ENCODE measurements around the gene GFRA1.
A peak's percentile ranks its signal among the peaks of the same experiment; 100 is the strongest.

The GFRA1 gene

DNA sequence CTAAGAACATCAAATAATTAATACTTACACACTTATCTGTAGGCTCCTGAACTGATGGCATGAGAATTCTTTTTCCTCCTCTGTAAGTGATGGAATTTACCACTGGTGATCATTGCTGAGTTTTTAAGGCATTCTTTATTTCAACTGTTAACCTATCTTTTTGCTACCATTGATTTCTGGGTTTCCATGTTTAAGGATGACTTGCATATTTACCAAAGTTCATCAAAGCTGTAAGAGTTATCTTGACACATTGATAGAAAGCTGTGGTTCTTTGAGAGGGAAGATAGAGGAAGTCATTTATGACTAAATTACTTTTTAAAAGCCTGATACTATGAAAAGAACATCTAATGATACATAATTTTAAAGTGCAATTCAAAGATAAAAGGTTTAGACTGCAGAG is 19.5 kb upstream of the GFRA1 start:
- H3K4me1 ChIP-seq (ENCODE audit: control insufficient read depth, insufficient read depth, low read length), result no peaks in the 10 kb centered on the region
- H3K9ac ChIP-seq (ENCODE audit: low read length), result no peak overlapping the region
- H3K36me3 ChIP-seq (ENCODE audit: control insufficient read depth, insufficient read depth, low read length), result no peaks in the 10 kb centered on the region
- no peaks in the 10 kb centered on the region for H3K9me3 ChIP-seq (ENCODE audit: control insufficient read depth, low read length)
- no peak overlapping the region for H3K4me3 ChIP-seq (ENCODE audit: low read length)
- no peaks in the 10 kb centered on the region for H3K27me3 ChIP-seq (ENCODE audit: control insufficient read depth, insufficient read depth, low read length)

GRCh38 chr10:116289652-116290051 is 16.6 kb upstream of the GFRA1 start:
- H3K9ac ChIP-seq (ENCODE audit: low read length), result no peak overlapping the region
- H3K27me3 ChIP-seq (ENCODE audit: control insufficient read depth, insufficient read depth, low read length), result no peaks in the 10 kb centered on the region
- no peaks in the 10 kb centered on the region for H3K4me1 ChIP-seq (ENCODE audit: control insufficient read depth, insufficient read depth, low read length)
- H3K36me3 ChIP-seq (ENCODE audit: control insufficient read depth, insufficient read depth, low read length), result no peaks in the 10 kb centered on the region
- H3K9me3 ChIP-seq (ENCODE audit: control insufficient read depth, low read length), result no peaks in the 10 kb centered on the region
- no peak overlapping the region for H3K4me3 ChIP-seq (ENCODE audit: low read length)

GRCh38 chr10:116287906-116288501 is 15.0 kb upstream of the GFRA1 start:
- Histone ChIP-seq H3K36me3 (ENCODE audit: control insufficient read depth, insufficient read depth, low read length) (no peaks in the 10 kb centered on the region), H3K9ac (ENCODE audit: low read length) (no peak overlapping the region), H3K27me3 (ENCODE audit: control insufficient read depth, insufficient read depth, low read length) (no peaks in the 10 kb centered on the region), H3K4me1 (ENCODE audit: control insufficient read depth, insufficient read depth, low read length) (no peaks in the 10 kb centered on the region), H3K4me3 (ENCODE audit: low read length) (no peak overlapping the region), H3K9me3 (ENCODE audit: control insufficient read depth, low read length) (no peaks in the 10 kb centered on the region)

GRCh38 chr10:116286626-116287200 is 13.7 kb upstream of the GFRA1 start:
- H3K4me1 ChIP-seq (ENCODE audit: control insufficient read depth, insufficient read depth, low read length), result no peaks in the 10 kb centered on the region
- no peaks in the 10 kb centered on the region for H3K27me3 ChIP-seq (ENCODE audit: control insufficient read depth, insufficient read depth, low read length)

DNA sequence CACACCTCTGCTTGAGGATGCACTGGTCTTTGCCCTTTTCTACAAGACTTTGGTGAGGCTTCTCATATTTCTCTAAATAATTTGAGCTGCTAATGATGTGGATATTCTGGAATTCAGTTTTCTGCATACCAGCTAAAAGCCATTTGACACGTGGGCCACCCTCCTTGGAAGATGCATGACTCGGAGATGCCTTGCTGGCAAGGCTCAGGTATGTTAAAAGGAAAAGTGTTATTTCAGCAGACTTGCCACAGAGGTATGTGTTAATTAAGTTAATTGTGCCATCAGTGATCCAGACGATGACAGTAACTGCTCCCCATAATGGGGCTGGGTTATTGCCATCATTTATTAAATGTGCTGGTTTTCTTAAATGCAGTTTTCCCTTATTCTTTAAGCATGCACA is 8.8 kb upstream of the GFRA1 start:
- Histone ChIP-seq H3K9me3 (ENCODE audit: control insufficient read depth, low read length) (no peaks in the 10 kb centered on the region), H3K4me3 (ENCODE audit: low read length) (no peak overlapping the region), H3K27me3 (ENCODE audit: control insufficient read depth, insufficient read depth, low read length) (no peaks in the 10 kb centered on the region), H3K36me3 (ENCODE audit: control insufficient read depth, insufficient read depth, low read length) (no peaks in the 10 kb centered on the region), H3K9ac (ENCODE audit: low read length) (no peak overlapping the region), H3K4me1 (ENCODE audit: control insufficient read depth, insufficient read depth, low read length) (no peaks in the 10 kb centered on the region)

More at GRCh38 chr10:116286626-116287200, 13.7 kb upstream of the GFRA1 start:
- no peaks in the 10 kb centered on the region for H3K9me3 ChIP-seq (ENCODE audit: control insufficient read depth, low read length)
- no peak overlapping the region for H3K4me3 ChIP-seq (ENCODE audit: low read length)
- H3K9ac ChIP-seq (ENCODE audit: low read length), result no peak overlapping the region
- H3K36me3 ChIP-seq (ENCODE audit: control insufficient read depth, insufficient read depth, low read length), result no peaks in the 10 kb centered on the region

DNA sequence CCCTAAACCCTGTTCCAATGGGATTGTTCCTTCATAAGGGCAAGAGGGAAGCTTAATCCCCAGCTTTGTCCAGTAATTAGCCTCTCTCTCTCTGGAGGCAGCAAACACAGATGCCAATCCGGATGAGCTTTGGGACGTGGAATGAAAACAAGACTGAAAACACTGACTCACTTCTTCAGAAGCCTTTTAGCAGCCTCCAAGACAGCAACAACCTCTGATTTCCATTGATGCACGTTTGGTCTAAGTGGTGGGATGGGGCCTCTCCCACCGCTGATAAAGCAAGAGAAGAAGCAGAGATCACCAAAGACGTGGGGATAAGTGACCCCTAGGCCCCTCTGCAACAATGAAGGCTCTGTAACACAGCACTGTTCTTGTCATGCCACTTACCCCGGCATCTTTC is 5.8 kb upstream of the GFRA1 start:
- Histone ChIP-seq H3K27me3 (ENCODE audit: control insufficient read depth, insufficient read depth, low read length) (peaks cover 19% of the 10 kb centered on the region), H3K4me3 (ENCODE audit: low read length) (no peak overlapping the region), H3K36me3 (ENCODE audit: control insufficient read depth, insufficient read depth, low read length) (no peaks in the 10 kb centered on the region), H3K4me1 (ENCODE audit: control insufficient read depth, insufficient read depth, low read length) (peaks cover under 1% of the 10 kb centered on the region), H3K9me3 (ENCODE audit: control insufficient read depth, low read length) (no peaks in the 10 kb centered on the region), H3K9ac (ENCODE audit: low read length) (no peak overlapping the region)

DNA sequence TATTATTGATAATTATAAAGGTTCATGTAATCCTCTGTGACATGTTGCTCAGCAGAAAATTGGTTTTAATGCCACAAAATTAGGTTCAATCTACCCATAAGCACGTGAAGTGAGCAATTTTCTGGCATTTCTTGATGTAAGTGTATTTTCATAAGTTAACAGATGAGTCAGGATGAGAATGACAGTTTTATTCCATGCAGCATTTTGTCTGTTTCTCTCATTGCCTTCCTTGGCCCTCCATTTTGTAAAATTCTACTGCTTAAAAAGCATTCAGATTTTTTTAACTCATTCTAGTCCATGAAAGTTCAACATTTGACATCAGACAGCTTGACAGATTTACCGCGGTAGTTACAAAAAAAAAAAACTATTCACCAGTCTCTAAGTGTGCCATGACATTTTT is 4.0 kb upstream of the GFRA1 start:
- peaks cover 35% of the 10 kb centered on the region for H3K27me3 ChIP-seq (ENCODE audit: control insufficient read depth, insufficient read depth, low read length)
- no peak overlapping the region for H3K9ac ChIP-seq (ENCODE audit: low read length)
- H3K4me1 ChIP-seq (ENCODE audit: control insufficient read depth, insufficient read depth, low read length), result peaks cover 11% of the 10 kb centered on the region
- no peak overlapping the region for H3K4me3 ChIP-seq (ENCODE audit: low read length)
- no peaks in the 10 kb centered on the region for H3K9me3 ChIP-seq (ENCODE audit: control insufficient read depth, low read length)
- H3K36me3 ChIP-seq (ENCODE audit: control insufficient read depth, insufficient read depth, low read length), result no peaks in the 10 kb centered on the region

DNA sequence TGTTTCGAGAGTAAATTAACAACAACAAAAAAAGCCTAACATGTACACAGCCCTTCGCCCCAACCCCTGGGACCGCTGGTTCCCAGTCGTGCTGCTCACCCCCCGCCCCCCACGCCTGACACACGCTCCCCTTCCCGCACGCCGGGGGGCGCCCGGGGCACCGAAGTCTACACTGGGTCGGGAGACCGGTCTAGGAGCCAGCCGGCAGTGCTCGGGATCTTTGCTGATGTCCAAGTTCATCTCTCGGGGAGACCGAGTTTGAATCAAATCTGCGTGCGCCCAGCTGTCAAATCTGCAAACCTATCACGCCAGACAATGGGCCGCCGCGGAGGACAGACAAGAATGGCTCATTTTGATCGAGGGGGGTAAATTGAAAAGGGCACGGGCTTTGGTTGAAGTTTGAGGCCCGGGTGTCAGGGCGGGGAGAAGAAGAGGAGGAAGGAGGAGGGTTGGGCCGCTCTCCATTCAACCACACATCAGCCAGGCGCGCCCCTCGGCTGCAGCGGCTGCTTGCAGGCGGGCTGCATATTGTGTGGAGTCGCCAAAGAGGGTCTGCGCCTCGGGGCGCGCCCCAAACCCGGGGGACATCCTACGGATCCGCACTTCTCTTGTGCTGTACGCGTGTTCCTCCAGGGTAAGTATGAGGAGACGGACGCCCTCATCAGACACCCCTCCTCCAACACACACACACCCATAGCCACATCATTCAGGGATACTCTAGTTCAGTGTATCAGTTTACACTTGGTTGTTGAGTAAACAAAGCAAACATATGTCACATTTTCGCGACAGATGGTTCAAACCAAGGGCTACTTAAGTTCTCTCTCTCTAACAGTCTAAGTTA is 1.3 kb upstream of the GFRA1 start:
- Histone ChIP-seq H3K9me3 (ENCODE audit: control insufficient read depth, low read length) (no peaks in the 10 kb centered on the region), H3K4me1 (ENCODE audit: control insufficient read depth, insufficient read depth, low read length) (peaks cover 11% of the 10 kb centered on the region), H3K4me3 (ENCODE audit: low read length) (peak overlapping the region; percentile 31), H3K27me3 (ENCODE audit: control insufficient read depth, insufficient read depth, low read length) (peaks cover 57% of the 10 kb centered on the region), H3K9ac (ENCODE audit: low read length) (no peak overlapping the region), H3K36me3 (ENCODE audit: control insufficient read depth, insufficient read depth, low read length) (no peaks in the 10 kb centered on the region)

DNA sequence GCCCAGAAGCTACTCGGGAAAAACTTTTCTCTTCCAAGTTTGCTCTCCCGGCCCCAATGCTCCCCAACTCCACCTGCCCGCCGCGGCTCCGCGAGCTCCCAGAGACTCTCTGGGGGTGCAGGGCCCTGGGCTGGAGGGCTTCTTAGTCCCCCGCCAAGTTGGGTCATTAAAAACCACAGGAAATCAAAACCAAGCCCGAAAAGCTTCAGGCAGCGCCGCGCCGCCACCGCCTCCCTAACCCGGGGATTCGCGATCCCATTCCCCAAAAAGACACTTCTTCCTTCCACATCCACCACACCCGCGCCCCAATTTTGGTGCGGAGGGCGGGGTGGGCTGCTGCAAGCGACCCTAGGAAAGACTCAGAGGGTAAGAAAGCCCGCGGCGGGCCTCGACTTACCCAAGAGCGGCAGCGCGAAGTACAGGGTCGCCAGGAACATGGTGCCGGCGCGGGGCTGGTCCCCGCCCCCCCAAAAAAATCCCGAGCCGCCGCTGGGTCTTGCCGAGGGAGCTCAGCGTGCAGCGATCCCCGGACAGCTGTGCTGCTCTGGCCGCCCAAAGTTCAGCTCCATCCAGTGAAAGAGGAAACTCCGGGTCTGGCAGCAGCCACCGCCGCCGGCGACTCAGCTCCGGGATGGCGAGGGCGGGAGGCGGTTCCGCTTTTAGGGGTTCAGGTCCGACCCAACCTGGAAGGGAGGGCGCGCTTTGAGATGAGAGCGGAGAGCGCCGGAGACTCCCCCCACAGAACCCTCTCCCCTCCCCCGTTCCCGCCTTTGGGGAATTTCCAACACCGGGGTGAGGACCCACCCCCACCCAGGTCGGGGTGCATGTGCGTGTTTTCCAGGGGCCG is 1.2 kb downstream of the GFRA1 start:
- Histone ChIP-seq H3K36me3 (ENCODE audit: control insufficient read depth, insufficient read depth, low read length) (no peaks in the 10 kb centered on the region), H3K9ac (ENCODE audit: low read length) (peak overlapping the region; percentile 43), H3K4me1 (ENCODE audit: control insufficient read depth, insufficient read depth, low read length) (peaks cover 11% of the 10 kb centered on the region), H3K4me3 (ENCODE audit: low read length) (no peak overlapping the region), H3K9me3 (ENCODE audit: control insufficient read depth, low read length) (no peaks in the 10 kb centered on the region), H3K27me3 (ENCODE audit: control insufficient read depth, insufficient read depth, low read length) (peaks cover 57% of the 10 kb centered on the region)

- peaks cover 11% of the 10 kb centered on the region for H3K4me1 ChIP-seq (ENCODE audit: control insufficient read depth, insufficient read depth, low read length)
- no peak overlapping the region for H3K9ac ChIP-seq (ENCODE audit: low read length)
- no peaks in the 10 kb centered on the region for H3K9me3 ChIP-seq (ENCODE audit: control insufficient read depth, low read length)
- peaks cover 57% of the 10 kb centered on the region for H3K27me3 ChIP-seq (ENCODE audit: control insufficient read depth, insufficient read depth, low read length)
- no peak overlapping the region for H3K4me3 ChIP-seq (ENCODE audit: low read length)
- no peaks in the 10 kb centered on the region for H3K36me3 ChIP-seq (ENCODE audit: control insufficient read depth, insufficient read depth, low read length)
These were observed 2.0 kb downstream of the GFRA1 start for GRCh38 chr10:116270771-116271592.

DNA sequence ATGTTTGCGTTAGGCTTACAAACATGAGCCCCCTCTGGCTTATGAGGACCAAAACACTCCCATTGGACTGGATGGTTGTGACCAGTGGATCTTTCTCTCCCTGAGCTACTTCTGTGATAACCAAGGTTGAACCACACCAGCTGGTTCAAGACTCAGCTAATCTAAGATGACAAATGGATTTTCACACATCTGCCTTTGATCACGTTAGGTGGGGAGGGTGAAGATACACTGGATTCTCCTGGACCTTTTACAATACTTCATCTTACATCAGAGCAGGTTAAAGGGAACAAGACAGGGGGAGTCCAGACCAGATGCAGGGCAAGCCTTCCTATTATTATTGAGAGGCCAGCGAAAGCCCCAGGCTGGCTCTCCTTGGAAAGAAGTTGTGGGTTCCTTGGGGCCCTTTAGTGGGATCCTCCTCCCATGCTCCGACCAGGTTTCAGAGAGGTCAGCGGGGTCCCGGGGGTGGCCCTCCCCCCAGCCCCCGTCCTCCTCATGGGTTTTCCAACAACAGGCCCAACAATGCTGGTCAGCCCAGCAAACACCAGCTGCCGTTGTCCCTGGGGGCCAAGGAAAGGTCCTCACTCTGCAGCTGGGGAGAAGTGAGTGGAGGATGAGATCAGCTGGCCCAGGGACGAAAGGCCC is 2.8 kb downstream of the GFRA1 start:
- H3K9ac ChIP-seq (ENCODE audit: low read length), result no peak overlapping the region
- H3K4me1 ChIP-seq (ENCODE audit: control insufficient read depth, insufficient read depth, low read length), result peaks cover 11% of the 10 kb centered on the region
- no peak overlapping the region for H3K4me3 ChIP-seq (ENCODE audit: low read length)
- H3K27me3 ChIP-seq (ENCODE audit: control insufficient read depth, insufficient read depth, low read length), result peaks cover 52% of the 10 kb centered on the region
- H3K9me3 ChIP-seq (ENCODE audit: control insufficient read depth, low read length), result no peaks in the 10 kb centered on the region
- no peaks in the 10 kb centered on the region for H3K36me3 ChIP-seq (ENCODE audit: control insufficient read depth, insufficient read depth, low read length)

Measured in mucosa of stomach (tissue), 1 donor.